Measurements from ENCODE around the gene PIP5K1A.

Gene PIP5K1A

GRCh38 chr1:151175041-151175741, 23.2 kb upstream of the PIP5K1A start:
- Histone ChIP-seq H4K20me1 (ENCODE audit: insufficient read depth) (no peaks in the 10 kb centered on the region), H3K4me1 (ENCODE audit: low read depth, poor library complexity, severe bottlenecking) (no peaks in the 10 kb centered on the region), H2AFZ (ENCODE audit: low read depth) (no peak overlapping the region), H3K79me2 (ENCODE audit: insufficient read depth, low read depth) (no peaks in the 10 kb centered on the region), H3K27ac (no peak overlapping the region), H3K36me3 (ENCODE audit: insufficient read depth) (peaks cover 9% of the 10 kb centered on the region; the same call in 1 of the 2 replicates), H3K9ac (no peak overlapping the region), H3K27me3 (ENCODE audit: insufficient read depth, low read depth) (no peaks in the 10 kb centered on the region), H3K4me3 (IDR thresholded peaks at IDR 0.05; ENCODE audit: insufficient read depth, low read depth, low read length) (no peak overlapping the region), H3K4me2 (no peak overlapping the region)
- TF ChIP-seq CTCF (conservative IDR thresholded peaks at IDR 0.05; ENCODE audit: low read depth, low read length), result no peak

DNA sequence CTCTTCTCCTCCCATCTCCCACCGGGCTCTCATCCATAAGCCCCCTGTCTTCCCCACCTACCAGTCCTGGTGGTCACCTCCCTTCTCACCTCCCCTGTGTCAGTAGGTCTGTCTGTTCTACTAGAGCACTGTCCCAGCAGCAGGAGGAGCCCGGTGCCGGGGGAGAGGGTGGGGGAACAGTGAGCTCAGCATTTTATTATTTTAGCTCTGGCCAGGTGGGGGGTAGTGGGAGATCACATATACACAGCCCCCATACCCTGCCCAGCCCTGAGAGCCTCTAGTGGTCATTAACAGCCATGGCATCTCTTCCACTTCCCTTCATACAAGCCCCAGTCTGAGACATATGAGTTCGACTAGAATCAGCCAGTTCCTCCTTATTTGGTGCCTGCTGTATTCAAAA, 22.5 kb upstream of the PIP5K1A start, which contains the start of gene TMOD4:
Gene TMOD4 (minus strand): TSS at position 119 of the 400 bp plus-strand sequence. CDS start 1,106 bp downstream, outside the sequence.
- Histone ChIP-seq H2AFZ (ENCODE audit: low read depth) (no peak within 1 kb of the TSS), H3K4me1 (ENCODE audit: low read depth, poor library complexity, severe bottlenecking) (no peaks in the 10 kb centered on the region), H3K79me2 (ENCODE audit: insufficient read depth, low read depth) (no peaks in the 10 kb centered on the region), H3K4me2 (no peak within 1 kb of the TSS), H3K27me3 (ENCODE audit: insufficient read depth, low read depth) (no peaks in the 10 kb centered on the region), H3K4me3 (IDR thresholded peaks at IDR 0.05; ENCODE audit: insufficient read depth, low read depth, low read length) (no peak within 1 kb of the TSS), H3K27ac (no peak within 1 kb of the TSS), H4K20me1 (ENCODE audit: insufficient read depth) (no peaks in the 10 kb centered on the region), H3K9ac (no peak within 1 kb of the TSS), H3K36me3 (ENCODE audit: insufficient read depth) (peaks cover 9% of the 10 kb centered on the region; the same call in 1 of the 2 replicates)
- TF ChIP-seq CTCF (conservative IDR thresholded peaks at IDR 0.05; ENCODE audit: low read depth, low read length), result peak; percentile 97

DNA sequence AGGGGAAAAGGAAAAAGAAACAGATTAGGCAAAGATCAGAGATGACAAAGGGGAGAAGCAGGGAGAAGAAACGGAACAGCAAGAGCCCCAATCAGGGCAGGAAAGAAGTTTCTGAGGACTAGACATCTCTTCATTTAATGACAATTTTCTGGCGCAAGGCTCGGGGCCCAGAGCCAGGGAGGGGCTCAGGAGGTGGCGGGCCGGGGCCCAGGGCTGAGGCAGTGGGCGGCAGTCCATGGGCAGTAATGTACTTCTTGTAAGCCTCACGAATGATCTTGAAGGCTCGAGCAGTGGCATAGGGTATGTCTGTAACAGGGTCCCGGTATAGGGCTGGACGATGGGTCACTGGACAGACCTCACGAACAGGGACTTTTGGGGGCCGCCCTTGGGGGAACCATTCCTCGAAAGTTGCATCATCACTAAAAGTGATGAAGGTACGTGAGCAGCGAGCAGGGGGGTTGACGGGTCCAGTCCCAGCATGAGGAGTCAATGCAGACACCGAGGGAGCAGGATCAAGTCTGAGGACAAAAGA, 21.8 kb upstream of the PIP5K1A start:
- H3K27ac ChIP-seq, result no peak overlapping the region
- no peak overlapping the region for H3K9ac ChIP-seq
- H3K4me3 ChIP-seq (IDR thresholded peaks at IDR 0.05; ENCODE audit: insufficient read depth, low read depth, low read length), result no peak overlapping the region
- H3K27me3 ChIP-seq (ENCODE audit: insufficient read depth, low read depth), result no peaks in the 10 kb centered on the region
- H3K4me2 ChIP-seq, result no peak overlapping the region
- no peak overlapping the region for H2AFZ ChIP-seq (ENCODE audit: low read depth)
- H4K20me1 ChIP-seq (ENCODE audit: insufficient read depth), result no peaks in the 10 kb centered on the region
- no peak for TF ChIP-seq CTCF (conservative IDR thresholded peaks at IDR 0.05; ENCODE audit: low read depth, low read length)
- no peaks in the 10 kb centered on the region for H3K4me1 ChIP-seq (ENCODE audit: low read depth, poor library complexity, severe bottlenecking)
- no peaks in the 10 kb centered on the region for H3K79me2 ChIP-seq (ENCODE audit: insufficient read depth, low read depth)
- H3K36me3 ChIP-seq (ENCODE audit: insufficient read depth), result peaks cover 9% of the 10 kb centered on the region; the same call in 1 of the 2 replicates

- no peak for TF ChIP-seq CTCF (conservative IDR thresholded peaks at IDR 0.05; ENCODE audit: low read depth, low read length)
- H3K36me3 ChIP-seq (ENCODE audit: insufficient read depth), result peaks cover 23% of the 10 kb centered on the region; the same call in 1 of the 2 replicates
- H2AFZ ChIP-seq (ENCODE audit: low read depth), result no peak overlapping the region
- H3K4me2 ChIP-seq, result no peak overlapping the region
- no peak overlapping the region for H3K27ac ChIP-seq
- H4K20me1 ChIP-seq (ENCODE audit: insufficient read depth), result no peaks in the 10 kb centered on the region
- H3K9ac ChIP-seq, result no peak overlapping the region
- peaks cover 23% of the 10 kb centered on the region for H3K79me2 ChIP-seq (ENCODE audit: insufficient read depth, low read depth)
- no peak overlapping the region for H3K4me3 ChIP-seq (IDR thresholded peaks at IDR 0.05; ENCODE audit: insufficient read depth, low read depth, low read length)
- H3K4me1 ChIP-seq (ENCODE audit: low read depth, poor library complexity, severe bottlenecking), result peaks cover 11% of the 10 kb centered on the region
- no peaks in the 10 kb centered on the region for H3K27me3 ChIP-seq (ENCODE audit: insufficient read depth, low read depth)
Measured at GRCh38 chr1:151184211-151184610, 14.1 kb upstream of the PIP5K1A start.
